AG20443 (cell line): ENCODE results near the gene GLIS1.
A peak's percentile ranks its signal among the peaks of the same experiment; 100 is the strongest.

Source experiments
- DNase-seq: peaks from one replicate; pipeline ENCODE4 v3.0.0; 2012; ENCODE audit warnings: low spot score, mixed read lengths

GLIS1 gene

DNA sequence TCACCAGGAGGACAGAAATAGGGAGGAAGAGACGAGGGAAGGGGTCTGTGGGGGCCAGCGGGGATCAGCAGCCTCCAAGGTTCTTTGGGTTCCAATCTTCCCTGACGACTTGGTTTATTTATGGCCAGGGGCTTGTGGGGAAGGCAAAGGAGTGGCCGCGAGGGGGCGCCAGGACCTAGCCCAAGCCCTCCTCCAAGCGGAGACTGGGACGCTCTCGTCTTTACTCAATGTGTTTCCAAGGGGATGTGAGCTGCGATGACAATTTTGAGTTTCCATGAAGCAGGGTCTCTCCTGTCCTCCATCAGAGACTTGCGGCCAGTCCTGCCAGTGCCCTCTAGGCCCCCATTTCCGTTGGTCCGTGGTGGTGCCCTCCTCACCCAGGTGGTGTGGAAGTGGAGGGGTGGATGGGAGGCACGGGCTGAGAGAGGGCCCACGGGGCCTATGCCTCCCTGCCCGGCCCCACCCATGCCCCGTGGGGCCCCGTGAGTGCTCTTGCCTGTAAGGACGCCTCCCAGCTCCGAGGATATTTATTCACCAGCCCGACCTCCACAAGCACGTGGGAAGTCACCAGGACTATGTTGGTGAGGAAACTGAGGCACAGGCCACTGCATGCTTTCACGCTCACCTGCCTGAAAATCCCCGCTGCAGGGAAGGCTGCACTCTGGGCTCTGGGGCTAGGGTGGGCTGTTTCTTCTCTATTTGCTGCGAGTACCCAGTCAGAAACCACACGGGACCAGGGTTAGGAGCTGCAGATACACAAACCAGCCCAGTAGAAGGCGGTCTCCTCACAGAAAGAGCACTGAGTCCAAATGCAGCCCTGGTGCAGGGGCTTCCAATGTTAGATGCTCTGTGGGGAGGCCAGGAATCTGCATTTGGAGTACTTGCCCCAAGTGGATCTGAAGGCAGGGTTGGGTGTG, 253.2 kb downstream of the GLIS1 start:
- DNase-seq, result peak; percentile 91

DNA sequence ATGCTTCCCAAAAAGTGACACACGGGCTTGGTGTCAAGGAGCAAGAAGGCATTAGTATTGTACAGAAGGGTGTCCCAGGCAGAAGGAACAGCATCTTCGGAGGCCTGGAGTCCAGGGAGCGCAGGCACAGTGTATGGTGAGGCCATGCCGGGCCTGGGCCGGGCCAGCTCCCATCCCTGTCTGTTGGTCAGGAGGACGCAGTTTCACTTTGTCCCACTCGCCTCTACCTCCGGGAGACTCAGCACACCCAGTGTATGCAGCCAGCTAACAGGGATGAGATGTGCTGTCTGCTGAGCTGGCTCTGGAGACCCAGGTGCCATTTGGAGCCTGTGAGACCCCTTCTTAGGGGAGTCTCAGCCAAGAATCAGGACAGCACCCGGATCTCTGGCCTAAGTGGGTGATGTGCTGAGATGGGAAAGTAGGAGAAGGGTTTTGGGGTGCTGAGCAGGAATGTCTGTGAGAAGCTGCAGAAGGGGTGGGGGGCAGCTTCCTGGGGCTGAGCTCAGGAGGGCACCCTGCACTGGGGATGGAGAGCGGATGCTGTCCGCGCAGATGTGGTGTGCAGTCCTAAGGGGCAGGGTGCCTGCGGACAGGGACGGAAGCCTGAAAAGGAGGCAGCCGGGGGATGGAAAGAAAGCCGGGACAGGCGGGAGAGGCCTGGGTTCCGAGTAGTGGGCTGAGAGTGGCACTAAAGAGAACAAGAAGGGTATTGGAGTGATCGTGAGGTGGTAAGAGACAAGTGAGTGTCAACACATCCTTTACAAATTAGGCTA, 254.1 kb downstream of the GLIS1 start:
- no peak for DNase-seq

DNA sequence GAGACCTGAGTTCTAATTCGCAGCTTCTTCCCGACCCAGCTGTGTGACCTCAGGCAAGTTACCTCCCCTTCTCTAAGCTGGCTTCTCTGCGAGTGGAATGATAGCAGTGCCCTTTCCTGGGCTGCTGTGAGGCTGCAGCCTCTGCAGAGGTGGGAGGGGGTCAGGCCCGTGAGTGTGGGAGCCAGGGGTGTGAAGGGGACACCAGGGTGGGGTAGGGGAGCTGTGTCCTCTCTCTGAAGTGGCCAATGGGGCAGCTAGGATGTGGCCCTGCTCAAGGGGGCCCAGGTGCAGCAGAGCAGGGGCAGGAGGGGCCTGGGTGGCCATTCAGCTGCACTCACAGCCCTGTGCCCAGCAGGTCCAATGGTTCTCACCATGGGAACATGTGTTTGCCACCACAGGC, 255.3 kb downstream of the GLIS1 start:
- DNase-seq, result no peak

DNA sequence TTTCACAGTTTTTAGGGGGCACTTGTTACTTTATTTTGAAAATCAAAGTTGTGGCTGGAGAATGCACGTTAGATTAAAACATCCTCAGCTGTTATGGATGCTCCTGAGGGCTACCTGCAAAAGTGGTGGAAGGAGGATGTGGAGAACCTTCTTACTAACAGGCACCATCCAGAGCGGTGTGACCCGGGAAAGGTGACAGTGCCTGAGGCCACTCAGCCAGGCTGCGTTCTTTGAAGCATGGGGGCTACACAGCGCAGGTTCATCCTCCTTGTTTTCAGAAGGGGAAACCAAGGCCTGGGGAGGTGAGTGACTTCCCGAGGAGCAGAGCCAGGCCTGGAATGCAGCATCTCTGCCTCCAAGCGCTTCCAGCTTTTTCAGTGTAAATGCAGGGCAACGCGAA, 255.8 kb downstream of the GLIS1 start:
- DNase-seq, result no peak

DNA sequence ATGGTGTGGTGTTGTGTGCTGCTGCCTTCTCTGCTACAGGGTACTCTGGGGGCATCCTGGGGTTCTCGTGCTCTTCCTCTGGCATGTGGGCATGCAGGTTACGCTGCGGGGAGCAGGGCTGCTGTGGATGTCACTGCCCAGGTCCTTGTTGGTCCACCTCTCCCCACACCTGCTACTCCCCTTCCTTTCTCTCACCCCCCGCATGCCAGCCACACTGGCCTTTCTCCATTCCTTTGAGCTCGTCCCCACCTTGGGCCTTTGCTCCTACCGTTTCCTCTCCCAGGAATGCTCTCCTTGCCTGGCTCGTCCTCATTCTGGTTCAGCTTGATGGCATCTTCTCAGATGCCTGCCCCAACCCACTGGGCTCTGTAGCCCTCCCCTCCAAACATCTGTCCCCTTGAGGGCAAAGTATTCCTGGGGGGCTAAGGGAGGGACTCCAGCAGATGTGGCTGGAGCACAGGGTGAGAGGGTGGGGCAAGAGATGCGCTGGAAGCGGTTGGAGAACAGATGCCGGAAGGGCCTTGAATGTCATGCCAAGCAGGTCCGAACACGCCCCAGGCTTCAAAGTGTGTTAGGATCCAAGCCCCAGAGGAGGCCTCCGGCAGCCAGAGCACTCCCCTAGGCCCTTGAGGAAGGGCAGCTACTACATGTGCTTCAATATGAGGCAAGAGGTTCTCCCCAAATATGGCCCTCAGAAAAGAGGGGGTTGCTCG, 256.4 kb downstream of the GLIS1 start:
- DNase-seq, result no peak

DNA sequence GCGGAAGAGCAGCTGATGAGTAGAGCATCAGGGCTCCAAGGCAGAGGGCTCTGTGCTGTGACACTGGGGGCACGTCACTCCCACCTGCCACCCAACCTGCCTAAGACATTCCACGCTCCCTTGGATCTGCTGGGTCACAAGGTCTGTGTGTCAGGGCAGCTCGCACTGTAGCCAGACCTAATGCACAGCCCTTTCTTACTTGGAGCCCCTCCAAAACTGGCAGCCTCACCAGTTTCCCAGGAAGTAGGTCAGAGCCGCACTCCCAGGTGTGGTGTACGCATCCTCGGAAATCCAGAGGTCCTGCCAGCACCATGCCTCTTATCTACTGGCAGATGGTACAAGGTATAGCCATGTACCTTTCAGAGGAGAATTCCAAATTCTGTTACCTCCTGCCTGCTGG, 257.5 kb downstream of the GLIS1 start:
- DNase-seq, result no peak

DNA sequence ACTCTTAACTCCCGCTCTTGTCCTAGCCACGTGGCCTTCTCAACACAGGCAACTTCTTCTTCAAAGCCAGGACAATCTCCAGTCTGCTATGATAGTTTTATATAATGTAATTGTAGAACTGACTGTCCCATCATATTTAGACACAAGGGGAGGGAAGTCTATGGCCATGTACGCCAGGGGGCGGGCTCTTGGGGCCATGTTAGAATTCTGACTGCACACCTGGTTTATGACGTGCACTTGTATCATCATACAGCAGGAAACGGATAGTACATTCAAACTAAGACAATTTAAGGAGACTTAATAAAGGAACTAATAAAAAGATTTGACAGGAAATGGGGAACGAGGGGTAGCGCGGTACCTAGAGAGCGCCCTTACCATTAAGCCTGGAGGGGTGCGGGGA, 258.3 kb downstream of the GLIS1 start:
- DNase-seq, result no peak

DNA sequence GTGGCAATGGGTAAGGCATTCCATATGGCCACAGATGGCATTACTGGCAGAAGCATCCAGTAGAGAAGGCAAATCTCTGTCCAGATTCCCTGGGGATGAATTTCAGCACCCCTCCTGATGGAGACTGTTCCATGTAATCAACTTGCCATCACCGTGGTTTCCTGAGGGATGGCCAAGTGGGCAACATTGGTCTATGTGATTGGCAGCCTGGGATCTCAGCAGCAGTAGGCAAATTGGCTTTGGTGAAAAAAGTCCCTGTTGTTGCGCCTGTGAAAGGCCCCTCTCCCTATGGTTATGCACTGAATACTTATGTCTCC, 260.5 kb downstream of the GLIS1 start:
- DNase-seq, result no peak

DNA sequence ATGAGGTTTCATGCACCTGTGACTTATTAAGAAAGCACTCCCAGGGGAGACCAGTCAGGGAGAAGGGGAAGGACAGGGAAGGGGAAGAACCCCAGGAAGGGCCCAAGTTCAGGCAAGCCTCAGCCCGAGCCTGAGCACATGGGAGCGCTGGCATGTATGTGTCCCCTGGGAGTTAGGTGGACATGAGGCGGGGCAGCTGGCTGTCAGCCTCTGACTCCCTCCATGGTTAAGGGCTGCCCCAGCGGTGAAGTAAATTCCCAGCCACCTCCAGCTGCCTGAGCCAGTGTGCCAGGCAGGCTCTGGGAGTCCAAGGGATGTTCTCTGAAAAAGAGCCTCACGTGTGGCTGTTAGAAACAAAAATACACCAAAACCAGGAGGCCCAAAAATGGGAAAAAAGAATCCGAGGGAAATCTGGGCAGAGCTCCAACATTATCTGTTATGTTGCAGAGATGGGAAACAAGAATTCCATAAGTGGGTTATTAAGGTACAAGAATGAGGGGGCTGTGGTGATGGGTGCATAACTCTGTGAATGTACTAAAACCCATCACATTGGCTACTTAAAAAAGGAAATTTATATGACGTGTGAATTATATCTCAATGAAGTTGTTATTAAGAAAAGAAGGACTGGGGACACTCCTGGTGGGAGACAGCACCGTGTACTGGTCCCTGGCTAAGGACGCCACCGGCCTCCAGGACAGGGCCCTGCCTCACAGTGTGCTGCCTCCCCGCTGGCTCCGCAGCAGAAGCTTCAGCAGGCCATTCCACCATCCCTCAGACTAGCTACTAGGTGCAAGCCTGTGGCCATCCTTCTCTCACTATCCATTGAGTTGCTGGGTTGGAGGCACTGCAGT, 261.1 kb downstream of the GLIS1 start:
- DNase-seq, result no peak

DNA sequence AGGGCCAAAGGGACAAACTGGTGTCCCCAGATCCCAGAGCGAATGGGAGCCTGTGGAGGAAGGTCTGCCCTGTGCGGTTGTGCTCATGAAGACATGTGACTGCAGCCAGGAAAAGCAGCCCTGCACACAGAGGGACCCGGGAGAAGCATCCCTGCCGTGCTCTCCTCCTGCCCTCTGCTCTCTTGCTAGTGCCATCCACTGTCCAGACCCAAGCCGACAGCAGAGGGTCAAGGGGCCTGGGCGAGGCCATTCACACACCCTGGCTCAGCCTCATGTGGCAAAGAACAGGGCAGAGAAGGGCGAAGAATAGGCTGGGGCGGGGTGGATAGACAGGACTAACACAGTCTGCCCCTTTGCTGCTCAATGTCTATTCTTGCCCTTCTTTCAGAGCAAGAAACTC, 262.4 kb downstream of the GLIS1 start:
- DNase-seq, result no peak

DNA sequence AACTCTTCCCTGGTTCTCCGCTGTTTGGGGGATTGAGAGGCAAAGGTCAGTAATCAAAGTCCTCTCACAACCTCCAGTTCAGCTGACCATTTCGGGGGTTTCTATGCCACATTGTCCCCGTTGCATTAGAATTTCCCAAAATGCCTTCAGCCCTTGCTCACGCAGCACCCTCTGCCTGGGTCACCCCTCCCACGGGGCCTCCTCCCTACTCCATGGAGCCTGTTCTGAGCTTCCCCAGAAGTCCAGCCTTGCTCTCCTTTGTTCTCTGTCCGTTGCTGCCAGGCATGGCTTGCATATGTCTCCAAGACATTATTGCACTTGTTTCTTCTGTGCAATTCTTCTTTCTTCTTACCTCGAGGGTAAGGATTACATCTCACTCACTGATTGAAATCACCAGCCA, 263.3 kb downstream of the GLIS1 start:
- no peak for DNase-seq

DNA sequence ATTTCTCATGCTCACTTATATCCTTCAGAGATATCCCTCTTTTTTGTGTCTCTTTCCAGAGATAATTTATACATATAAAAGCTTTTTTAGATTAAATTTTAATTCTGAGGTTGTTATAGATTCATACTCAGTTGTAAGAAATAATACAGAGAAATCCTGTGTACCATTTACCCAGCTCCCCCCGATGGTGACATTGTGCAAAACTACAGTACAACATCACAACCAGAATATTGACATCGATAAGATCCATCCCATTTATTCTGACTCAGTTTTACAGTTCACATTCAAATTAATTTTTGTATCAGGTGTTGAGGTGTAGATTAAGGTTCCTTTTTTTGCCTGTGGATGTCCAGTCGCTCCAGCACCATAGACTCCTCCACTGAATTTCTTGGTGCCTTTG, 265.5 kb downstream of the GLIS1 start:
- no peak for DNase-seq

DNA sequence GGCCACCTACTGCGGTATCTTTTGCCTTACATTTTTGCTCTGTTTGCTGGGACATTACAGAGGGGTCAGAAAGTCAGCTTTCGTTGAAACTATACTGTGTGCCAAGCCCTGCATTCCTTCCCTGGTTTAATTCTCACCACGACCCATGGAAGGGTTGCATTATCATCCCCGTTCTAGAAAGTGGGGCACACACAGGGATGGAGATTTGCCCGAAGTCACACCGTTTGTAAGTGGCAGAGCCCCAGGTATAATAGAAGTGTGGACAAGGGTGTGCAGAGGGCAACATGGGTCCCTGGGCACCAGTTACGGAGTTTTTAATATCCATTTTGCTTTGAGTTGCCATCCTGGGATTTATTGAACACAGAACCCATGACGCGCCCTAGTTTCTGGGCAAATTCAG, 268.0 kb downstream of the GLIS1 start:
- no peak for DNase-seq

DNA sequence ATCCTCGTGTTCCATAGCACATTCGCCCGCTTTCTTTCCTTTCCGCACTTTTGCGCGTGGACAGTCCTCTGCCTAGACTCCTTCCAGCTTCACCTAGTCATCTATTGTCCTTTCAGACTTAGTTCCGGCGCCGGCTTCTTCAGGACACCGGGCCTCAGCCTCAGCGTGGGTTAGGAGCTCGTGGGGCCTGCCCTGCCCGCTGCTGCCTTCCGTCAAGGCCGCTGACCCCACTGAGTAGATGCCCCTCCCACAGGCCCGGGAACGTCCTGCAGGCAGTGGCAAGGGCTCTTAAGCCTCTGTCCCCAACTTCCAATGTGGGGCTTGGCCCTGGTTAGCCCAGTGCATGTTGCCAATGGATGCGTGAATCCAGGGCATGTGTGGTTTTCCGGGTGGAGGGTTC, 268.4 kb downstream of the GLIS1 start:
- DNase-seq, result no peak

DNA sequence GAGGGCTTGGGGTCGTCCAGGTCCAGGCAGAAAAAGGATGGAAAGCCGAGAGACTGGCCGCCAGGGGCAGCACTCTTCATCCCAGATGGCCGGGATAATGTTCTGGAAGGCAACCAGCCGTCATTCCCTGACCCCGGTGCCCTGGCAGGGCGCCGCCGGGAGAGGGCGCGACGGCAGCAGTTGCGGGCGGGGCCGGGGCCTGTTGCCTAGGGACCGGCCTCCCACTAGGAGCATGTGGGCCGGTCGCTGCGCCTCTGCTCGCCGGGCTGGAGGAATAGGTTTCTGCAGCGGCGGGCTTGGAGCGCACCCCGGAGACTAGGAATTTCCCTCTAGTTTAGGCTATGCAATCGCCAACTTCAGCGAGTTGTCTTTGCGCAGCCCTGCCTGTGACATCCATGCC, 268.8 kb downstream of the GLIS1 start:
- DNase-seq, result peak; percentile 97

DNA sequence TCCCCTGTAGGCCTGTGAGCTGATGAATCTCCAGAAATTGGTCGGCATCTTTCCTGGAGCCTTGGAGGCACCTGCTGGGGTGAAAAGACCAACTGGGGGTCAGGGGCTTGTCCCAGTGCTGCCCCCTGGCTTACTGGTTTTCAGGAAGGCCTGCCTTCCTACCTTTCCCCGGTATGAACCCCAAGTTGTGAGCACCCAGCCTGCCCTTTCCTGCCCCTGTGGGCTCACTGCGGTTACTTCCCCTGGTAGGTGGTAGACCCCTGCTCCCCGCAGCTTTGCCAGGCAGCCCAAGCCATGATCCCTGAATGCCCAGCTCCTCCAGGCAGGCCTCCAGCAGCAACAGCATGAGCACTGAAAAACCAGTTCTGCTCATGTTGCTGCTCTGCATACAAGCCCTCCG, 269.6 kb downstream of the GLIS1 start:
- DNase-seq, result no peak

DNA sequence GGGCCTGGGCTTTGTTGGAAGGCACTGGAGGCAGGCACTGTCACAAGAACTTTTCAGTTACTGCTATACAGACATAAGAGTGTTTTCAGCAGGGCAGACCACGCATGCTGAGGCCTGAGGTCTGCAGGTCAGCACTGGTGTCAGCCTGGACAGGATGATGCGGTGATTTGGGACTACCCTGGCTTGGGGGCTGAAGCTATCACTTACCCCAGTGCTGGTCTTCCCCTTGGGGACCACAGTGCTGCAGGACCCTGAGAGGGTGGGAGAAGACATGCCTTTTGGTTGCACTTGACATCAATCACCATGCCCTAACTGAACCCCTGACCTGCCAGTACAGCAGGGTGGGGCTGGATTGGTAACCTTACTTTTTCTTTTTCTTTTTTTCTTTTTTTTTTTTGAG, 270.6 kb downstream of the GLIS1 start:
- no peak for DNase-seq

DNA sequence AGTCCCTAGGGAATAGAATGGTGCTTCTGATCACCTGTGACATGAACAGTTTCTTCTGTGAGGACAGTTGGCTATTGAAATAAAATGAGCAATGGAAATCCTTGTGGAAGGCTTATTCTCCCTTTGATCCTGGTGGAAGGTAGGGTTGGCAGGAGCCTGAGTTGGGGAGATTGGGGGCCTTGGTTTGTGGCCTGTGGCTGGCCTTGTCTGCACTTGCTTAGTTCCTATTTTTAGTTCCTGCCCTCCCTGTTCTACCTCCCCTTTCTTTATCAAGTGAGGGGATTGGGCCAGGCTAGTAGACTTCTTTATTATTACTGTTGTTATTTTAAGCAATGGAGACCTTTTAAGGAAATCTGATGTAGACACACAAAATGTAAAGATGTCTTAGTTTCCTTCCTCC, 271.6 kb downstream of the GLIS1 start:
- DNase-seq, result no peak

DNA sequence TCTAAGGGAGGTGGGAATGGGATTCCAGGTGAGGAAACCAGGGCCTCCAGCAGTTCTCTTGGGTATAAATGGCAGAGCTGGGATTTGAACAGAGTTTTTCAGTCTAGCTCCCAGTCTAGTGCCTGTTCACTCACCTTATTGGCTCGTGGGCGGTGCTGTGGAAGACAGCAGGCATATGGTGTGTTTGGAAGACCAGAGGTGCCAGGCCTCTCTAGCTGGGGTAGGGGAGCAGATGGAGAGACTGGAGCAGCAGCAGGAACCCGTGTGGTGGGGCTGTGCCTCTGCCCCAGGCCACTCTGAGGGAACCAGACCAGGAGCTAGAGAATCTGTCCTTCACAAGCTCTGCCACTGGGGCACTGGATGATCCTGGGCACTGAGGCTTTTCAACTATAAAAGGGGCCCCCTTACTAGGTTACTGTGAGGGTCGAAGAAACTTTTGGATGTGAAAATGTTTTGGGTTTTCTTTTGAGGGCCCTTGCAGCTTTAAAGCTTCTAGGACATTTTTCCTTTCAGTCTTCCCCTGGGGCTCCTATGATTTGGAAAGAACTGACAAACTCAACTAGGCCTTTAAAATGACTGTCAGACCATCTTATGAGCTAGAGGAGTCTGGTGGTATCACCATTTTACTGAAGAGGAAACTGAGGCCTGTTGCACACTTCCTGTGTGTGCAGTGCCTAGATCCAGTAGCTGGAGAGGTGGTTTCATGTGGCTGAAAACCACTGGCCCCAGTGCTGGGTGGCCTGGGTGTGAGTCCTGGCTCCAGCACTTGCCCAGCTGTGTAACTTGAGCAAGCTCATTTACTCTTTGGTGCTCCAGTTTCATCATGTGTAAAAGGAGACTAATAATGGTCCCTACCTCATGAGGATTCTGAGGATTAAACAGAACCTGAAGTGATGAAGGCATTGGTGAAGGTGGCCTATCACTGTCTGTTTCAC, 273.7 kb downstream of the GLIS1 start:
- DNase-seq, result no peak

DNA sequence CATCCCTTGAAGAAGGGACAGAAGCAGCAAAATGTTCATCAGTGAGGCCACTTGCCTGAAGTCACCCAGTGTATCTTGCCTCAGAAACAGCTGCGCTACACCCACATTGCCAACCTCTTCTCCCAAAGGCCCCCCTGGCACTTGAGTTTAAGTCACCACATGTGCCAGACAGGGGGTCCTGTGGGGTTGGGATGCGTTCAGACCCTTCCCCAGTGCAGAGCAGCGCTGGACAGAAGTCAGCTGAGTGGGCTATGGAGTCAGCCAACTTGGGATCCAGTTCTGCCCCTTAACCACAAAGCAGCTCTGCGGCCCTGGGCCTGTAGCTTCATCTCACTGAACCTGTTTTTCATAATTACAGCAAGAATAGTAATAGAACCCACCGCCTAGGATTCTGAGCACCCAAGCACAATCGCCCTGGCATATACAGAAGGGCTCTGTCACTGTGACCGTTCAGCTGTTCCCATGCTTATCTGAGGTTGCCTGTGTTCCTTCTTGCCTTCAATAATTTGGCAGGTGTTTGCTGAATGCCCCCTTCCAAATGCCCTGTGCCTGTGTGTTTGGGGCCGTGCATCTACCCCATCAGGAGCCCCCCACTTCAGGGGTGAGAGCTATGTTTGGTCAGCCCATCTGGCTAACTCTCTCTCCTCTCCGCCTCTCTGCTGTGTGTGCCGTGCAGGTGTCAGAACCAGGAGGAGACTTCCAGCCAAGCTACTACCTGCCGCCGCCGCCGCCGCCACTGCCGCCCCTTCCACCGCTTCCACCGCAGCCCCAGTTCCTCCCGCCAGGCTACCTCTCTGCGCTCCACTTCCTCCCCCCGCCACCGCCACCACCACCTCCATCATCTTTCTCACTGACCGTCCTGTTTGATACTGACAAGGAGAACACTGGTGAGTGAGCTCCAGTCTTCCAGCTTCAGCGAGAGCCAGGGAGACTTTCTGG, 274.7 kb downstream of the GLIS1 start:
- no peak for DNase-seq
